Kidney (tissue), 14 donors: ENCODE measurements around the gene PHTF2. TPM values are rescaled to one million over a fixed set of nuclear protein-coding genes. Genes with fewer than 3 reads are reported as not detected.

Source experiments
- DNase-seq, 5 donors: peaks; one replicate each; pipeline ENCODE4 v3.0.0-alpha.2; 2013 to 2020
- FAIRE-seq: peaks from 2 replicates; lab custom pipeline; 2012; peaks lifted over from hg19 to GRCh38; lab: Jason Lieb, UNC
- H3K27ac ChIP-seq, 2 donors: one replicate each; pipeline ENCODE4 v1.7.0; 2013; ENCODE audit warnings: low read depth in 2 of 2, low read length in 2 of 2, inconsistent platforms in 1 of 2
- H3K27me3 ChIP-seq: one replicate; pipeline ENCODE4 v1.7.1; 2013; ENCODE audit warnings: low read length, inconsistent platforms; ENCODE audit not compliant: control insufficient read depth, insufficient read depth
- H3K36me3 ChIP-seq, 3 donors: one replicate each; pipeline versions ENCODE4 v1.7.0 to v1.7.1; 2013; ENCODE audit warnings: low read length in 3 of 3, control low read depth in 1 of 3, inconsistent platforms in 1 of 3; ENCODE audit not compliant: insufficient read depth in 3 of 3, control insufficient read depth in 2 of 3
- H3K4me1 ChIP-seq, 3 donors: one replicate each; pipeline versions ENCODE4 v1.7.0 to v1.7.1; 2013; ENCODE audit warnings: low read length in 3 of 3, inconsistent platforms in 1 of 3, low read depth in 1 of 3; ENCODE audit not compliant: control insufficient read depth in 2 of 3, insufficient read depth in 2 of 3
- H3K4me3 ChIP-seq, 3 donors: one replicate each; pipeline versions ENCODE4 v1.7.0 to v1.8.1; 2013; ENCODE audit warnings: low read length in 3 of 3, control low read depth in 1 of 3, inconsistent platforms in 1 of 3
- H3K9ac ChIP-seq, 3 donors: one replicate each; pipeline versions ENCODE4 v1.7.0 to v1.7.1; 2013; ENCODE audit warnings: low read length in 3 of 3, control low read depth in 1 of 3, inconsistent platforms in 1 of 3
- H3K9me3 ChIP-seq, 3 donors: one replicate each; pipeline versions ENCODE4 v1.7.0 to v1.7.1; 2013; ENCODE audit warnings: low read length in 3 of 3, control low read depth in 1 of 3, inconsistent platforms in 1 of 3; ENCODE audit not compliant: control insufficient read depth in 2 of 3, insufficient read depth in 1 of 3
- intact Hi-C: fragments of 100-400 bp; cut with DNase I; formaldehyde crosslinking; loops from one replicate; pipeline ENCODE4 v1.11.1; 2022
- polyA plus RNA-seq: library from polyadenylated mRNA; stranded (reverse); fragments of 350-450 nt; fragmentation: Illumina TruSeq; extraction: RNeasy Lipid Tissue Mini Kit (QIAGEN cat#74804); gene quantifications from one replicate; pipeline ENCODE4 v1.2.3, GENCODE V29; 2014; ENCODE audit warnings: low read depth, low replicate concordance; ENCODE audit not compliant: insufficient read depth
- total RNA-seq: library from RNA; stranded (reverse); fragmentation: NEBNext Ultra II Directional; extraction: Animal tissue kit (Norgen Biotek cat#: 25700); gene quantifications from one replicate; pipeline ENCODE4 v1.2.1, GENCODE V29; 2021
- TF ChIP-seq, protein P1 (sequence below): IDR thresholded peaks from 3 replicates; pipeline ENCODE4 v1.5.1; 2012; ENCODE audit warnings: mild to moderate bottlenecking, moderate library complexity, borderline replicate concordance; ENCODE audit not compliant: insufficient read depth; ENCODE audit errors: extremely low read depth
- donor health status: control.
- donor health status: control.
- donor health status: control.
- donor health status: control.
- donor health status: control.
- donor health status: DM: yes; HTN: yes; CAD: no.
- donor health status: Normal renal cell carcinoma (clear cell type).

Gene PHTF2
- total and polyA plus RNA-seq, 2 donors from 2014 or later, result 6.0 to 13.8 TPM

- FAIRE-seq (no peak), DNase-seq (no peak)
- Histone ChIP-seq H3K9me3 (peaks cover 0 to 4% (median 0%) of the 10 kb centered on the region in 3 donors), H3K27me3 (no peaks in the 10 kb centered on the region), H3K9ac (no peak overlapping the region), H3K4me3 (no peak overlapping the region), H3K27ac (no peak overlapping the region), H3K36me3 (no peaks in the 10 kb centered on the region), H3K4me1 (no peaks in the 10 kb centered on the region)
- intact Hi-C loops, result no loop called here
- TF ChIP-seq, protein P1, sequence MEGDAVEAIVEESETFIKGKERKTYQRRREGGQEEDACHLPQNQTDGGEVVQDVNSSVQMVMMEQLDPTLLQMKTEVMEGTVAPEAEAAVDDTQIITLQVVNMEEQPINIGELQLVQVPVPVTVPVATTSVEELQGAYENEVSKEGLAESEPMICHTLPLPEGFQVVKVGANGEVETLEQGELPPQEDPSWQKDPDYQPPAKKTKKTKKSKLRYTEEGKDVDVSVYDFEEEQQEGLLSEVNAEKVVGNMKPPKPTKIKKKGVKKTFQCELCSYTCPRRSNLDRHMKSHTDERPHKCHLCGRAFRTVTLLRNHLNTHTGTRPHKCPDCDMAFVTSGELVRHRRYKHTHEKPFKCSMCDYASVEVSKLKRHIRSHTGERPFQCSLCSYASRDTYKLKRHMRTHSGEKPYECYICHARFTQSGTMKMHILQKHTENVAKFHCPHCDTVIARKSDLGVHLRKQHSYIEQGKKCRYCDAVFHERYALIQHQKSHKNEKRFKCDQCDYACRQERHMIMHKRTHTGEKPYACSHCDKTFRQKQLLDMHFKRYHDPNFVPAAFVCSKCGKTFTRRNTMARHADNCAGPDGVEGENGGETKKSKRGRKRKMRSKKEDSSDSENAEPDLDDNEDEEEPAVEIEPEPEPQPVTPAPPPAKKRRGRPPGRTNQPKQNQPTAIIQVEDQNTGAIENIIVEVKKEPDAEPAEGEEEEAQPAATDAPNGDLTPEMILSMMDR, result no peak
These were observed 29.4 kb downstream of the PHTF2 start for GRCh38 chr7:77827999-77828398.

- no peak for FAIRE-seq
- peaks cover 0 to 3% (median 0%) of the 10 kb centered on the region in 3 donors for H3K4me1 ChIP-seq
These were observed 32.2 kb downstream of the PHTF2 start for GRCh38 chr7:77830649-77831355.

DNA sequence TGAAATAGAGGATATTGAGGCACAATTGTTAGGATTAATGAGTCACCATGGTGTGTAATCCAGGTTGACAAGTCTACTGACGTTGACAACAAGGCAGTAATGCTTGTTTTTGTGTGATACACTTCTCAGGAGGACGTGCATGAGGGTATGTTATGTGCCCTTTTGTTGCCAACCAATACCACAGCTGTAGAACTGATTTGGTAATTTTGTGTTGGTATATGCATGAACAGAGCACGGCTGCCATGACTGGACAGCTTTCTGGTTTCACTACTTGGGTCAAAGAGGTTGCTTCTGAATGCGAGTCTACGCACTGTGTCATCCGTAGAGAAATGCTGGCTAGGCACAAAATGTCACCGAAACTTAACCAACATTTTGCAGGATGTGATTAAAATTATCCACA, 32.9 kb downstream of the PHTF2 start:
- Histone ChIP-seq H3K36me3 (no peaks in the 10 kb centered on the region), H3K9me3 (no peaks in the 10 kb centered on the region), H3K4me1 (peaks cover 0 to 3% (median 0%) of the 10 kb centered on the region in 3 donors), H3K27ac (no peak overlapping the region), H3K27me3 (no peaks in the 10 kb centered on the region), H3K9ac (no peak overlapping the region), H3K4me3 (no peak overlapping the region)
- no peak for DNase-seq
- TF ChIP-seq, protein P1, result no peak
- intact Hi-C loops, result no loop called here
- no peak for FAIRE-seq

More at GRCh38 chr7:77830649-77831355, 32.2 kb downstream of the PHTF2 start:
- Histone ChIP-seq H3K9ac (no peak overlapping the region), H3K36me3 (no peaks in the 10 kb centered on the region), H3K27ac (no peak overlapping the region), H3K27me3 (no peaks in the 10 kb centered on the region), H3K9me3 (no peaks in the 10 kb centered on the region), H3K4me3 (no peak overlapping the region)
- intact Hi-C loops, result no loop called here
- no peak for DNase-seq
- TF ChIP-seq, protein P1, result no peak

DNA sequence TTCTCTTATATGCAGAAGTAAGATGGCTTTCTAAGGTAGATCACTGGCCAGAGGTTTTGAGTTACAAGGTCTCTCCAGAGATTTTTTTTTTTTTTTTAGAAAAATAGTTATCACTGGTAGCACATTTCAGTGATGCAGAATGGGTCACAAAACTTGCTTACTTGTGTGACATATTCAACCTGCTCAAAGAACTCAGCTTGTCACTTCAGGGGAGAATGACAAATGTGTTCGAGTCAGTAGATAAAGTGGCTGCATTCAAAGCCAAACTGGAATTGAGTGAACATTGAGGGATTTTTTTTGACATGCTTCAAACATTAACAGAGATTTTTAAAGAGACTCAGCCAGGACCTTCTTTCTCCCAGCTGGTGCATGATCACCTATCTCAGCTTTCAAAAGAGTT, 33.4 kb downstream of the PHTF2 start:
- intact Hi-C loops, result no loop called here
- H3K9ac ChIP-seq, result no peak overlapping the region
- no peaks in the 10 kb centered on the region for H3K9me3 ChIP-seq
- no peak overlapping the region for H3K4me3 ChIP-seq
- TF ChIP-seq, protein P1, result no peak
- DNase-seq, result no peak
- no peaks in the 10 kb centered on the region for H3K36me3 ChIP-seq
- no peak overlapping the region for H3K27ac ChIP-seq
- no peaks in the 10 kb centered on the region for H3K27me3 ChIP-seq
- H3K4me1 ChIP-seq, result peaks cover 0 to 3% (median 0%) of the 10 kb centered on the region in 3 donors
- no peak for FAIRE-seq
